ENCODE measurements around the gene MTSS2. TPM values are rescaled to one million over a fixed set of nuclear protein-coding genes. Genes with fewer than 3 reads are reported as not detected.

Gene MTSS2
- total RNA-seq, 1 donor from 2014 or later: 82.6 TPM

DNA sequence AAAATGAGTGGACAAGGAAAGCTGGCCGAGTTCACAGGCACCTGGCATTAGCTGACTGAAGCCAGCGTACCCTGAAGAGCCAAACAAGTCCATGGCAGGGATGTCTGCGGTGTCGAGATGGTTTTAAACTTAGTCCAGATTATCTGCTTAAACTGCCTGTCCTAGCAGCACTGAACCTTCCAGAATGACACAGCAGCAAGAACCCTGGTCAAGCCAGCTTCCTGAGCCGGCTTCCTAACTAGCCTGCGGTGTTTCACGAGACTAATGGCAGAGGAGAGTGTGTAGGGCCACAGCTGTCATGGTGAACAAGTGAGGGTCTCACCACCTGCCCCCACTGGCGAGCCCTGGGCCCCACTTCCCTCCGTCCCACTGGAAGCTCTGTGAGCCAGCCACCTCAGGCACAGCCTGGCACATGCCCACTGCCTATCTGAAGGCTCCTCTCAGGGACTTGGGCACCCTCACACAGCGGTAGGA is 28.8 kb upstream of the MTSS2 start:
- Mint-ChIP-seq H3K4me1 (ENCODE audit: unreplicated experiment) (peaks cover 42% of the 10 kb centered on the region), H3K4me3 (ENCODE audit: unreplicated experiment) (no peak overlapping the region), H3K36me3 (ENCODE audit: low read depth, unreplicated experiment) (peaks cover 6% of the 10 kb centered on the region), H3K27me3 (ENCODE audit: unreplicated experiment) (no peaks in the 10 kb centered on the region), H3K9me3 (ENCODE audit: unreplicated experiment) (peaks cover 4% of the 10 kb centered on the region), H3K27ac (ENCODE audit: unreplicated experiment) (no peak overlapping the region)
- no peak for DNase-seq (ENCODE audit: low spot score)
- TF ChIP-seq, protein P1, sequence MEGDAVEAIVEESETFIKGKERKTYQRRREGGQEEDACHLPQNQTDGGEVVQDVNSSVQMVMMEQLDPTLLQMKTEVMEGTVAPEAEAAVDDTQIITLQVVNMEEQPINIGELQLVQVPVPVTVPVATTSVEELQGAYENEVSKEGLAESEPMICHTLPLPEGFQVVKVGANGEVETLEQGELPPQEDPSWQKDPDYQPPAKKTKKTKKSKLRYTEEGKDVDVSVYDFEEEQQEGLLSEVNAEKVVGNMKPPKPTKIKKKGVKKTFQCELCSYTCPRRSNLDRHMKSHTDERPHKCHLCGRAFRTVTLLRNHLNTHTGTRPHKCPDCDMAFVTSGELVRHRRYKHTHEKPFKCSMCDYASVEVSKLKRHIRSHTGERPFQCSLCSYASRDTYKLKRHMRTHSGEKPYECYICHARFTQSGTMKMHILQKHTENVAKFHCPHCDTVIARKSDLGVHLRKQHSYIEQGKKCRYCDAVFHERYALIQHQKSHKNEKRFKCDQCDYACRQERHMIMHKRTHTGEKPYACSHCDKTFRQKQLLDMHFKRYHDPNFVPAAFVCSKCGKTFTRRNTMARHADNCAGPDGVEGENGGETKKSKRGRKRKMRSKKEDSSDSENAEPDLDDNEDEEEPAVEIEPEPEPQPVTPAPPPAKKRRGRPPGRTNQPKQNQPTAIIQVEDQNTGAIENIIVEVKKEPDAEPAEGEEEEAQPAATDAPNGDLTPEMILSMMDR (IDR thresholded peaks at IDR 0.05; ENCODE audit: unreplicated experiment): no peak

DNA sequence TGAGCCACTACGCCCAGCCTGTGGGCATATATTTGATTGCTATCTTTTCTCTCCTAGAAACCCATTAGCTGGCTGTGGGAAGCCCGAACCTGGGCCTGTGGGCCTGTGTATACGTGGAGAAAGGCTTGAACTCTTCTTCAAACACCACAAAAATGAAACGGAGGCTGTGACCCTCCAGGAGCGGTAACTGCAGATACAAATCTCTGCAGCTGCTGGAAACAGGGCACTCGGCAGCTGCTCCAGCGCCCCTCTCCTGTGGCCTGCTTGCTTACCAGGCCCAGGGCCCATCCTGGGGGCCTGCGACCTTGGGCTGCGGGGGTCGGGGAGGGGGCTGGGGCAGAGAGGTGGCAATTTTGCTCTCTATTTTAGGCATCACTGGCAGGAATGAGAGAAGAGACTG is 28.0 kb upstream of the MTSS2 start:
- Mint-ChIP-seq H3K27me3 (ENCODE audit: unreplicated experiment) (no peaks in the 10 kb centered on the region), H3K4me3 (ENCODE audit: unreplicated experiment) (no peak overlapping the region), H3K4me1 (ENCODE audit: unreplicated experiment) (peaks cover 49% of the 10 kb centered on the region), H3K36me3 (ENCODE audit: low read depth, unreplicated experiment) (no peaks in the 10 kb centered on the region), H3K9me3 (ENCODE audit: unreplicated experiment) (no peaks in the 10 kb centered on the region), H3K27ac (ENCODE audit: unreplicated experiment) (no peak overlapping the region)
- DNase-seq (ENCODE audit: low spot score): no peak
- TF ChIP-seq, protein P1 (IDR thresholded peaks at IDR 0.05; ENCODE audit: unreplicated experiment): no peak

GRCh38 chr16:70713342-70713741 is 27.5 kb upstream of the MTSS2 start:
- TF ChIP-seq, protein P1 (IDR thresholded peaks at IDR 0.05; ENCODE audit: unreplicated experiment): no peak
- no peak for DNase-seq (ENCODE audit: low spot score)
- H3K4me1 Mint-ChIP-seq (ENCODE audit: unreplicated experiment): peaks cover 54% of the 10 kb centered on the region
- H3K9me3 Mint-ChIP-seq (ENCODE audit: unreplicated experiment): no peaks in the 10 kb centered on the region
- no peak overlapping the region for H3K4me3 Mint-ChIP-seq (ENCODE audit: unreplicated experiment)
- H3K27ac Mint-ChIP-seq (ENCODE audit: unreplicated experiment): no peak overlapping the region
- H3K36me3 Mint-ChIP-seq (ENCODE audit: low read depth, unreplicated experiment): no peaks in the 10 kb centered on the region
- H3K27me3 Mint-ChIP-seq (ENCODE audit: unreplicated experiment): no peaks in the 10 kb centered on the region

GRCh38 chr16:70712942-70713341 is 27.1 kb upstream of the MTSS2 start:
- TF ChIP-seq, protein P1 (IDR thresholded peaks at IDR 0.05; ENCODE audit: unreplicated experiment): no peak
- peaks cover 58% of the 10 kb centered on the region for H3K4me1 Mint-ChIP-seq (ENCODE audit: unreplicated experiment)
- H3K9me3 Mint-ChIP-seq (ENCODE audit: unreplicated experiment): no peaks in the 10 kb centered on the region
- no peak for DNase-seq (ENCODE audit: low spot score)
- H3K4me3 Mint-ChIP-seq (ENCODE audit: unreplicated experiment): no peak overlapping the region
- peaks cover 2% of the 10 kb centered on the region for H3K27me3 Mint-ChIP-seq (ENCODE audit: unreplicated experiment)
- H3K27ac Mint-ChIP-seq (ENCODE audit: unreplicated experiment): no peak overlapping the region
- H3K36me3 Mint-ChIP-seq (ENCODE audit: low read depth, unreplicated experiment): no peaks in the 10 kb centered on the region

GRCh38 chr16:70712359-70712758 is 26.5 kb upstream of the MTSS2 start:
- Mint-ChIP-seq H3K27ac (ENCODE audit: unreplicated experiment) (no peak overlapping the region), H3K4me3 (ENCODE audit: unreplicated experiment) (no peak overlapping the region), H3K27me3 (ENCODE audit: unreplicated experiment) (peaks cover 3% of the 10 kb centered on the region), H3K36me3 (ENCODE audit: low read depth, unreplicated experiment) (no peaks in the 10 kb centered on the region), H3K9me3 (ENCODE audit: unreplicated experiment) (no peaks in the 10 kb centered on the region), H3K4me1 (ENCODE audit: unreplicated experiment) (peaks cover 62% of the 10 kb centered on the region)
- TF ChIP-seq, protein P1 (IDR thresholded peaks at IDR 0.05; ENCODE audit: unreplicated experiment): no peak
- DNase-seq (ENCODE audit: low spot score): no peak
